Calu3 (cell line): ENCODE measurements around the gene SMAD5. TPM values are rescaled to one million over a fixed set of nuclear protein-coding genes. Genes with fewer than 3 reads are reported as not detected.

Experiments
- BruUV-seq: library from RNA; stranded (reverse); fragments of 400-500 nt; replicated peaks from 2 replicates; lab custom pipeline; 2021; lab: Mats Ljungman, UMichigan
- CTCF ChIA-PET: fragments of 300-600 bp; sonication (Branson Sonifier 250); formaldehyde crosslinking; loops from one replicate; lab custom pipeline; 2022; ENCODE audit warnings: antibody characterized with exemption; lab: Charles Lee
- DNase-seq: peaks from one replicate; pipeline ENCODE4 v3.0.0; 2022
- H3K27ac Mint-ChIP-seq: one replicate; pipeline ENCODE4 v1.8.0; 2022; ENCODE audit warnings: mixed read lengths; ENCODE audit not compliant: unreplicated experiment
- H3K27me3 Mint-ChIP-seq: one replicate; pipeline ENCODE4 v1.8.0; 2022; ENCODE audit warnings: mixed read lengths; ENCODE audit not compliant: unreplicated experiment
- H3K36me3 Mint-ChIP-seq: one replicate; pipeline ENCODE4 v1.8.0; 2022; ENCODE audit warnings: mild to moderate bottlenecking, moderate library complexity, mixed read lengths; ENCODE audit not compliant: insufficient read depth, unreplicated experiment
- H3K4me1 Mint-ChIP-seq: one replicate; pipeline ENCODE4 v1.8.0; 2022; ENCODE audit warnings: mild to moderate bottlenecking, low read depth, mixed read lengths; ENCODE audit not compliant: unreplicated experiment
- H3K4me3 Mint-ChIP-seq: one replicate; pipeline ENCODE4 v1.8.0; 2022; ENCODE audit warnings: mild to moderate bottlenecking, low read depth, moderate library complexity, mixed read lengths; ENCODE audit not compliant: unreplicated experiment
- H3K9me3 Mint-ChIP-seq: one replicate; pipeline ENCODE4 v1.8.0; 2022; ENCODE audit warnings: low read depth, mixed read lengths; ENCODE audit not compliant: unreplicated experiment
- intact Hi-C: fragments of 100-400 bp; cut with micrococcal nuclease; formaldehyde crosslinking; loops from one replicate; pipeline ENCODE4 v1.10.0; 2022; ENCODE audit not compliant: unreplicated experiment
- total RNA-seq: library from RNA; stranded (reverse); gene quantifications from 2 replicates; pipeline ENCODE4 v1.2.3, GENCODE V29; 2022
- TF ChIP-seq, protein P1 (sequence below): fragments of 200-600 bp; IDR thresholded peaks from one replicate; pipeline ENCODE4 v1.8.0; 2022; ENCODE audit warnings: antibody characterized with exemption; ENCODE audit not compliant: unreplicated experiment

The SMAD5 gene
- total RNA-seq, 1 experiment from 2014 or later, result 94.2 TPM

GRCh38 chr5:136087961-136088871 lies 44.4 kb upstream of the SMAD5 start:
- Mint-ChIP-seq H3K36me3 (no peaks in the 10 kb centered on the region), H3K27me3 (no peaks in the 10 kb centered on the region), H3K27ac (peak overlapping the region; percentile 85), H3K4me3 (peak overlapping the region; percentile 25), H3K9me3 (no peaks in the 10 kb centered on the region), H3K4me1 (peaks cover 35% of the 10 kb centered on the region)
- intact Hi-C loops, result no loop called here
- no TSS peak for BruUV-seq
- peak; percentile 73 for DNase-seq
- TF ChIP-seq, protein P1, sequence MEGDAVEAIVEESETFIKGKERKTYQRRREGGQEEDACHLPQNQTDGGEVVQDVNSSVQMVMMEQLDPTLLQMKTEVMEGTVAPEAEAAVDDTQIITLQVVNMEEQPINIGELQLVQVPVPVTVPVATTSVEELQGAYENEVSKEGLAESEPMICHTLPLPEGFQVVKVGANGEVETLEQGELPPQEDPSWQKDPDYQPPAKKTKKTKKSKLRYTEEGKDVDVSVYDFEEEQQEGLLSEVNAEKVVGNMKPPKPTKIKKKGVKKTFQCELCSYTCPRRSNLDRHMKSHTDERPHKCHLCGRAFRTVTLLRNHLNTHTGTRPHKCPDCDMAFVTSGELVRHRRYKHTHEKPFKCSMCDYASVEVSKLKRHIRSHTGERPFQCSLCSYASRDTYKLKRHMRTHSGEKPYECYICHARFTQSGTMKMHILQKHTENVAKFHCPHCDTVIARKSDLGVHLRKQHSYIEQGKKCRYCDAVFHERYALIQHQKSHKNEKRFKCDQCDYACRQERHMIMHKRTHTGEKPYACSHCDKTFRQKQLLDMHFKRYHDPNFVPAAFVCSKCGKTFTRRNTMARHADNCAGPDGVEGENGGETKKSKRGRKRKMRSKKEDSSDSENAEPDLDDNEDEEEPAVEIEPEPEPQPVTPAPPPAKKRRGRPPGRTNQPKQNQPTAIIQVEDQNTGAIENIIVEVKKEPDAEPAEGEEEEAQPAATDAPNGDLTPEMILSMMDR, result no peak
- CTCF ChIA-PET, result interaction anchor here (1.0 to 1.4 kb wide), 2 partner anchors 34 to 36 kb away, joined by 5 to 14 read pairs; no protein-coding TSS in a partner anchor

GRCh38 chr5:136089791-136090190 lies 42.9 kb upstream of the SMAD5 start:
- DNase-seq, result no peak
- TF ChIP-seq, protein P1, result no peak
- H3K4me1 Mint-ChIP-seq, result peaks cover 51% of the 10 kb centered on the region
- intact Hi-C loops, result no loop called here
- CTCF ChIA-PET, result no interaction called here
- BruUV-seq, result no TSS peak
- no peak overlapping the region for H3K4me3 Mint-ChIP-seq
- H3K27ac Mint-ChIP-seq, result no peak overlapping the region
- no peaks in the 10 kb centered on the region for H3K9me3 Mint-ChIP-seq
- peaks cover 7% of the 10 kb centered on the region for H3K36me3 Mint-ChIP-seq
- no peaks in the 10 kb centered on the region for H3K27me3 Mint-ChIP-seq

DNA sequence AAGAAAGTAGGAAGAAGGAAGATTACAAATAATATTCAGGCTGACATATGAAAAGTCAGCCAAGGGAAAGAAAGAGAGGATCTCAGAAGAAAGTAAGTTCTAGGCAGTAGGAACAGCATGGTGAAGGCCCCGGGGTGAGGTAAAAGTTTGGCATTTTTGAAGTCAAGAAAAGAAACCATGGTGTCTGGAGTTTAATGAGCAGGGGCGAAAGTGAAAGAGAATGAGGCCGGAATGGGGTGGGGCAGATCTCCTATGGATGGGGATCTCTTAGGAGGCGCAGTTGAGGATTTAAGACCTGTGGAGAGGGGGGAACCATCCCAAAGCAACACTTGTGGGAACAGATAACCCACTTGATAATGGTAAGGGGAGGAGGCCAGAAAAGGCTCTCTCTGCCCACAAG lies 42.3 kb upstream of the SMAD5 start:
- CTCF ChIA-PET, result no interaction called here
- Mint-ChIP-seq H3K36me3 (peaks cover 7% of the 10 kb centered on the region), H3K9me3 (no peaks in the 10 kb centered on the region), H3K4me3 (no peak overlapping the region), H3K27me3 (no peaks in the 10 kb centered on the region), H3K4me1 (peaks cover 56% of the 10 kb centered on the region), H3K27ac (no peak overlapping the region)
- BruUV-seq, result no TSS peak
- TF ChIP-seq, protein P1, result no peak
- intact Hi-C loops, result no loop called here
- no peak for DNase-seq

- DNase-seq, result peak; percentile 54
- no TSS peak for BruUV-seq
- no peaks in the 10 kb centered on the region for H3K9me3 Mint-ChIP-seq
- H3K27me3 Mint-ChIP-seq, result no peaks in the 10 kb centered on the region
- peak overlapping the region; percentile 90 for H3K27ac Mint-ChIP-seq
- peak overlapping the region; percentile 33 for H3K4me3 Mint-ChIP-seq
- CTCF ChIA-PET, result interaction anchor here (0.9 to 1.5 kb wide), 4 partner anchors 8 to 29 kb away, joined by 3 to 5 read pairs (median 4); no protein-coding TSS in a partner anchor
- intact Hi-C loops, result loop anchor here (2.0 kb wide), 1 partner anchor 28 kb away; no protein-coding TSS in a partner anchor
- TF ChIP-seq, protein P1, result no peak
- H3K36me3 Mint-ChIP-seq, result peaks cover 7% of the 10 kb centered on the region
- H3K4me1 Mint-ChIP-seq, result peaks cover 62% of the 10 kb centered on the region
Observed at GRCh38 chr5:136094189-136094912, 38.3 kb upstream of the SMAD5 start.
